Measurements from ENCODE around the gene APOC4. TPM values are rescaled to one million over a fixed set of nuclear protein-coding genes. Genes with fewer than 3 reads are reported as not detected.

APOC4 gene
- total RNA-seq, 3 donors from 2014 or later (not counting 1 experiment from before 2014, with no cell fraction given), result not detected

DNA sequence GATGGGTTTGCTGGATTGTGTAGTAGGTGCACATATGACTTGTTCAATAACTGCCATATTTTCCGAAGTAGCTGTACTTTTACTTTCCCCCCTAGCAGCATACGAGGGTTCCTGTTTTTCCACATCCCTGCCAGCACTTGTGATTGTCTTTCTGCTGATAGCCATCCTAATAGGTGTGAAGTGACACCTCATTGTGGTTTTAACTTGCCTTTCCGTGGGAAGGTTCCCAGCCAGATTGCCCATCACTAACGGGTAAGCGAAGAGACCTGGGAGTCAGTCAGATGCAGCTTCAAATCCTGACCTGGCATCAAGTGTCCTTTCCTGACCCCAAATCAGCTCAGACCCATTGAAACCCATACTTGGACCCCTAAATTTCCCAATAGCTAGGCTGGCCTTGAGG lies 17.7 kb downstream of the APOC4 start:
- Mint-ChIP-seq H3K4me1 (peaks cover 37 to 45% of the 10 kb centered on the region in 2 donors), H3K36me3 (no peaks in the 10 kb centered on the region), H3K4me3 (no peak overlapping the region), H3K9me3 (no peaks in the 10 kb centered on the region), H3K27ac (peak overlapping the region in 1 of 2 donors; percentile 69), H3K27me3 (ENCODE audit: low read depth in 2 of 2) (no peaks in the 10 kb centered on the region)
- ATAC-seq (no peak), DNase-seq (no peak)
- Histone ChIP-seq H3K27me3 (ENCODE audit: control insufficient read depth, insufficient read depth, low read length) (no peaks in the 10 kb centered on the region), H3K4me1 (ENCODE audit: control insufficient read depth, insufficient read depth, low read length) (peaks cover 36% of the 10 kb centered on the region), H3K4me3 (ENCODE audit: low read length) (no peak overlapping the region), H3K36me3 (ENCODE audit: control insufficient read depth, insufficient read depth, low read length) (peaks cover 17% of the 10 kb centered on the region), H3K27ac (ENCODE audit: low read length) (no peak overlapping the region), H3K9me3 (ENCODE audit: control insufficient read depth, insufficient read depth, low read length) (no peaks in the 10 kb centered on the region)
- 77% methylated on average over 4 of the region's 5 CpGs for WGBS (ENCODE audit: insufficient coverage)
- intact Hi-C loops (cut with micrococcal nuclease), result no loop called here
- TF ChIP-seq, protein P1, sequence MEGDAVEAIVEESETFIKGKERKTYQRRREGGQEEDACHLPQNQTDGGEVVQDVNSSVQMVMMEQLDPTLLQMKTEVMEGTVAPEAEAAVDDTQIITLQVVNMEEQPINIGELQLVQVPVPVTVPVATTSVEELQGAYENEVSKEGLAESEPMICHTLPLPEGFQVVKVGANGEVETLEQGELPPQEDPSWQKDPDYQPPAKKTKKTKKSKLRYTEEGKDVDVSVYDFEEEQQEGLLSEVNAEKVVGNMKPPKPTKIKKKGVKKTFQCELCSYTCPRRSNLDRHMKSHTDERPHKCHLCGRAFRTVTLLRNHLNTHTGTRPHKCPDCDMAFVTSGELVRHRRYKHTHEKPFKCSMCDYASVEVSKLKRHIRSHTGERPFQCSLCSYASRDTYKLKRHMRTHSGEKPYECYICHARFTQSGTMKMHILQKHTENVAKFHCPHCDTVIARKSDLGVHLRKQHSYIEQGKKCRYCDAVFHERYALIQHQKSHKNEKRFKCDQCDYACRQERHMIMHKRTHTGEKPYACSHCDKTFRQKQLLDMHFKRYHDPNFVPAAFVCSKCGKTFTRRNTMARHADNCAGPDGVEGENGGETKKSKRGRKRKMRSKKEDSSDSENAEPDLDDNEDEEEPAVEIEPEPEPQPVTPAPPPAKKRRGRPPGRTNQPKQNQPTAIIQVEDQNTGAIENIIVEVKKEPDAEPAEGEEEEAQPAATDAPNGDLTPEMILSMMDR (IDR thresholded peaks at IDR 0.05), result no peak

DNA sequence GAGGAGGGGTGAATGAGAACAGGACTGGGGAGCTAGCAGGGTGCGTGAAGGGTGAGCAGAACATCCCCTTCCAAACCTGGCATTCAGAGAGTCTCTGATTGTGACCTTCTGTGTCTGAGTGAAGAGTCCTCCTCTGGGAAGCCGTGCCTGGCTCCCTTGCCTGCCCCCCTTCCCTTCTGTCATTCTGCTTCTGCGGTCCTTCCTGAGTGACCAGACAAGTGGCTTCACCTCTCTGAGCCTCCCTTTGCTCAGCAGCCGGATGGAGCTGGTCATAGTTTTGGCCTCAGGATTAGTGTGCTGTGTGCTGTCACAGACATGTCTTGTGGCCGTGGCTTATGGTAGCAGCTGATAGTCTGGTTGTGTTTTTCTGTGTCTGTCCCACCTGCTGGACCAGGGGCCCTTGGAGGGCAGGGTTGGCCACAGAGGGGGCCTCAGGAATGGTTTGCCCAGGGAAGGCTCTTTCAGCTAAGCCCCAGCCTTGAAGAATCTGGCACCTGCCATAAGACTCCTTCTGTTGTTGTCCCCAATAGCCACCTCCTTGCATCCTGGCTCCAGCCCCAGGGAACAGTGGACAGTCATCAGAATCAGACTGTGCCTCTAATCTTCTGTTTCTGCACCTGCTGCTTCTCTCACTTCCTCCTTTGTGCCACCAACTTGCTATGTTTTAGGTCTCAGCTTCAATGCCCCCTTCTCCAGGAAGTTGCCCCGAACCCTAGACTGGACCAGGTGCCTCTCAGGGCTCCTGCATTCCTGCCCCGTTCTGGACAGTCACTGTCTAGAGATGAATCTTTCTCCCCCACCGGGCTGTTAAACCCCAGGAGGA lies 19.1 kb downstream of the APOC4 start:
- intact Hi-C loops (cut with micrococcal nuclease), result no loop called here
- no peak for DNase-seq
- peaks cover 29% of the 10 kb centered on the region for H3K4me1 ChIP-seq (ENCODE audit: control insufficient read depth, insufficient read depth, low read length)
- H3K27me3 Mint-ChIP-seq (ENCODE audit: low read depth in 2 of 2), result no peaks in the 10 kb centered on the region
- peak overlapping the region in 1 of 2 donors; percentile 0 for H3K27ac Mint-ChIP-seq
- H3K4me3 Mint-ChIP-seq, result no peak overlapping the region
- H3K4me3 ChIP-seq (ENCODE audit: low read length), result no peak overlapping the region
- H3K4me1 Mint-ChIP-seq, result peaks cover 25 to 34% of the 10 kb centered on the region in 2 donors
- no peaks in the 10 kb centered on the region for H3K9me3 Mint-ChIP-seq
- 76% methylated on average over 8 of the region's 8 CpGs for WGBS (ENCODE audit: insufficient coverage)
- H3K9me3 ChIP-seq (ENCODE audit: control insufficient read depth, insufficient read depth, low read length), result no peaks in the 10 kb centered on the region
- TF ChIP-seq, protein P1 (IDR thresholded peaks at IDR 0.05), result no peak
- H3K27me3 ChIP-seq (ENCODE audit: control insufficient read depth, insufficient read depth, low read length), result no peaks in the 10 kb centered on the region
- H3K36me3 Mint-ChIP-seq, result no peaks in the 10 kb centered on the region
- peak overlapping the region; percentile 44 for H3K27ac ChIP-seq (ENCODE audit: low read length)
- H3K36me3 ChIP-seq (ENCODE audit: control insufficient read depth, insufficient read depth, low read length), result peaks cover 24% of the 10 kb centered on the region
- no peak for ATAC-seq

DNA sequence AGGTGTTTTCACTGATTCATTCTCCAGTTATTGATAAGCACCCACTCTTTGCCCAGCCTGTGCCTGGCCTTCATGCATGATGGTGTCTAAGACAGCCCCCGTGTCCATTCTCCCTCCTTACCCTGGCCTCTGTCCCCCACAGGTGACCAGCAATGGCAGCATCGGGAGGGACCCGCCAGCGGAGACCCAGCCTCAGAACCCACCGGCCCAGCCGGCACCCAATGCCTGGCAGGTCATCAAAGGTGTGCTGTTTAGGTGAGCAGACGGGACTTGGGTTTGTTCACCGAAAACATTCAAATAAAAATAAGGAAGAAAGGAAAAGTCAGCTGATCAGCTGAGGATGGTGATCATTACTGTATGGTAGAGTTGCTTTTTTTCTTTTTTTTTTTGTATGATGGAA lies 19.8 kb downstream of the APOC4 start:
- peaks cover 18 to 28% of the 10 kb centered on the region in 2 donors for H3K4me1 Mint-ChIP-seq

More for the DNA sequence above, 19.8 kb downstream of the APOC4 start:
- Mint-ChIP-seq H3K27ac (peak overlapping the region in 1 of 2 donors; percentile 0), H3K4me3 (no peak overlapping the region), H3K36me3 (no peaks in the 10 kb centered on the region), H3K27me3 (ENCODE audit: low read depth in 2 of 2) (no peaks in the 10 kb centered on the region), H3K9me3 (no peaks in the 10 kb centered on the region)
- Histone ChIP-seq H3K4me3 (ENCODE audit: low read length) (no peak overlapping the region), H3K4me1 (ENCODE audit: control insufficient read depth, insufficient read depth, low read length) (peaks cover 23% of the 10 kb centered on the region), H3K36me3 (ENCODE audit: control insufficient read depth, insufficient read depth, low read length) (peaks cover 24% of the 10 kb centered on the region), H3K9me3 (ENCODE audit: control insufficient read depth, insufficient read depth, low read length) (no peaks in the 10 kb centered on the region), H3K27ac (ENCODE audit: low read length) (peak overlapping the region; percentile 3), H3K27me3 (ENCODE audit: control insufficient read depth, insufficient read depth, low read length) (no peaks in the 10 kb centered on the region)
- WGBS (ENCODE audit: insufficient coverage), result 94% methylated on average over 6 of the region's 8 CpGs
- ATAC-seq (no peak), DNase-seq (no peak)
- intact Hi-C loops (cut with micrococcal nuclease), result no loop called here
- TF ChIP-seq, protein P1 (IDR thresholded peaks at IDR 0.05), result no peak

All from natural killer cell (primary cell).